GM12878 (cell line): ENCODE data around the gene OTOF.

ENCODE experiments used
- MXI1 ChIP-seq: fragments of 150-350 bp; IDR thresholded peaks from 2 replicates; pipeline ENCODE4 v1.6.1; 2011; ENCODE audit warnings: low read depth, mild to moderate bottlenecking, inconsistent platforms, low read length, improper control_type of control experiment
- NFIC ChIP-seq: IDR thresholded peaks from 2 replicates; pipeline ENCODE4 v1.6.1; 2012; ENCODE audit warnings: low read depth, mild to moderate bottlenecking, inconsistent platforms, low read length, moderate library complexity

DNA sequence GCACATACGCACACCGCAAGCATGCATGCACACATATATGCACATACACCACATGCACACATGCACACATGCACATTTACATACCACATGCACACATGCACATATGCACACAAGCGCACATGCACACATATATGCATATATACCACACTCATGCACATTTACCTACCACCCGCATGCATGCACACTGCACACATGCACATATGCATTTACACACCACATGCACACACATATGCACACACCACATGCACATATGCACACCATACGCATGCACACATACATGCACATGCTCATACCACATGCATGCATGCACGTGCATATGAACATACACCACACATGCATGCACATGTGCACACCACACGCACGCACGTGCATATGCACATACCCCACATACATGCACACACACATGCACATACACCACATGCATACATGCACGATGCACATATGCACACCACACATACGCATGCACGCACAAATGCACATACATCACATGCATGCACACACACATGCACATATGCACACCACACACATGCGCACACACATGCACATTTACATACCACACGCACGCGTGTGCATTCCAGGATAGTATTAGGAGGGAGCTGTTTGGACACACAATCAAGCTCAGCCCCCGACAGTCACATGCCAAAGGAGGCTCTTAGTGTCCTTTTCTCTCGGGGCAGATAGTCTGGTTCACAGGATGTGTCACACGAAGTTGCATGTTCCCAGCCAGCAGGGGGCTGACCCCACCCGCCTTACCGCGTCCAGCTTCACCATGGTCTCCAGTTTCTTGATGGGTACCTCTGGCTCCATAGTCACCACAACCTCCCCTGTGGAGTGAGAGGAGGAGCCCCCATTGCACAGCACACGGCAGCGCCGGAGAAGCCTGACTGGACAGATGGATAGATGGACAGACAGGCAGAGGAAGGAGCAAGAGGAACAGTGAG, 5.9 kb downstream of the OTOF start:
- no peak for TF ChIP-seq MXI1
- no peak for TF ChIP-seq NFIC
